GM12865 (cell line): Measurements from ENCODE around the gene KPNA6.
"Not testable (repeated sequence)": the region's sequence is repeated elsewhere in the genome, so short reads cannot be mapped to it uniquely, and the experiment has no call there.

Experiments
- DNase-seq: peaks from one replicate; pipeline ENCODE4 v3.0.0; 2010; ENCODE audit warnings: low read depth
- H3K4me3 ChIP-seq: 2 replicates; pipeline ENCODE4 v1.5.1; 2011; ENCODE audit warnings: mild to moderate bottlenecking, low read depth, low read length, control low read depth
- CTCF ChIP-seq: IDR thresholded peaks from 2 replicates; pipeline ENCODE4 v1.5.1; 2011; ENCODE audit warnings: low read length, control low read depth, low read depth, inconsistent platforms; ENCODE audit not compliant: insufficient read depth; ENCODE audit errors: missing control alignments

Gene KPNA6

GRCh38 chr1:32104127-32104526 lies 3.7 kb upstream of the KPNA6 start:
- TF ChIP-seq CTCF: no peak
- no peak overlapping the region for H3K4me3 ChIP-seq
- DNase-seq: no peak

- DNase-seq: no peak
- no peak for TF ChIP-seq CTCF
- H3K4me3 ChIP-seq: no peak overlapping the region
These were observed 2.5 kb upstream of the KPNA6 start for GRCh38 chr1:32105338-32105737.

- DNase-seq: no peak
- TF ChIP-seq CTCF: no peak
- no peak overlapping the region for H3K4me3 ChIP-seq
These were observed 1.1 kb upstream of the KPNA6 start for GRCh38 chr1:32106663-32107275.

GRCh38 chr1:32111040-32111623 lies 3.3 kb downstream of the KPNA6 start:
- DNase-seq: peak; percentile 46
- H3K4me3 ChIP-seq: no peak overlapping the region
- no peak for TF ChIP-seq CTCF

GRCh38 chr1:32111789-32112188 lies 3.9 kb downstream of the KPNA6 start:
- no peak overlapping the region for H3K4me3 ChIP-seq
- DNase-seq: no peak
- no peak for TF ChIP-seq CTCF

- H3K4me3 ChIP-seq: no peak overlapping the region
- TF ChIP-seq CTCF: no peak
- no peak for DNase-seq
These were observed 5.0 kb downstream of the KPNA6 start for GRCh38 chr1:32112806-32113375.

- not testable (repeated sequence) for DNase-seq, H3K4me3 ChIP-seq
These were observed 5.6 kb downstream of the KPNA6 start for GRCh38 chr1:32113436-32113835.
